Stimulated activated CD4-positive, alpha-beta T cell treated with anti-CD3 and anti-CD28 coated beads, Interleukin-4, amount 100 ng/mL, for 1 hour (primary cell): ENCODE results near the gene NEDD1.

Experiments
- DNase-seq: peaks from one replicate; pipeline ENCODE4 v3.0.0-alpha.2; 2020

The NEDD1 gene

DNA sequence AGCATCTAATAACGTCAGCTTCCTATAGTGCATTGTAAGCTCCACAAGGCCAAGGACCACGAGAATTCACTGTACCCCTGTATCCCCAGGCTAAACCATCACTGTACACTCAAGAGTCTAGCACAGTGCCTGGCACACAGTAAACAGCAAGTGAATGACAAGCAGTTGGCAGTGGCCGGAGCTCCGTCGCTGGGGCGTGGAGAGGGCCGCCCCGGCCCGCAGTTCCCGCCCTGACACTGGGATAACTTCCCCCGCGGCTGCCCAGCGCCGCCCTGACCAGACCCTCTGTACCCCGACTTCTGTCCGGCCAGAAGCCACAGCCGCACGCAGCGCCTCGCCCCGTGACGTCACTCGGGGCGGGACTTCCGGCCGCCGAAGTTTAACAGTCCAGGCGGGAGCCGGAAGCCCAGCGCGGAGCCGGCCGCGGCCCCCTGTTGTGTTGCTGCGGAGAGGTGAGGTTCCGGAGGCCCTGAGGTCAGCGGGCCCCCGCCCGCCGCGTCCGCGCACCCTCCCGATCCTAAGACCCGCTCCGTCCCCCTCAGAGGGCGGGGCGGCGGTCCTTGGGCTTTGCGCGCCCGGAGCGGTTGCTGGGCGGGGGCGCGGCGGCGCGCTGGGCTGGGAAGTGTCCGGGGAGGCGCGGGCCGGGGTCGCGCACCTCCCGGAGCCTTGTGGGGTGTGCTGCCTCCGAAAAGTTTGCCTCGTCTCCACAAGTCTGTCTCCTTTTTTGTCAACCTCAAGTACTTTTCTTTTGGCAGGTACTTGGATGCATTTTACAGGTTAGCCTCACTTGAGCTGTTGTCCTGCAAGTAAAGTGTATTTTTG is at the start of gene NEDD1:
Gene NEDD1 (plus strand): TSS at position 409 of the 822 bp plus-strand sequence. CDS start 2,503 bp downstream, outside the sequence.
- DNase-seq: peak; percentile 81

DNA sequence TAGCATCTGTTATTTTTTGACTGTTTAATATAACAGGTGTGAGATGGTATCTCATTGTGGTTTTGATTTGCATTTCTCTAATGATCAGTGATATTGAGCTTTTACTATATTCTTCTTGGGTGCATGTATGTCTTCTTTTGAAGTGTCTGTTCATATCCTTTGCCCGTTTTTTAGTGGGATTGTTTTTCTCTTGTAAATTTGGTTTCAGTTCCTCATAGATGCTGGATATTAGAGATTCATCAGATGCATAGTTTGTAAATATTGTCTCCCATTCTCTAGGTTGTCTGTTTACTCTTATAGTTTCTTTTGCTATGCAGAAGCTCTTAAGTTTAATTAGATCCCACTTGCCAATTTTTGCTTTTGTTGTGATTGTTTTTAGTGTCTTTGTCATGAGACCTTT is 48.9 kb upstream of the NEDD1 start:
- no peak for DNase-seq

GRCh38 chr12:96861656-96862055 is 45.4 kb upstream of the NEDD1 start:
- DNase-seq: no peak

DNA sequence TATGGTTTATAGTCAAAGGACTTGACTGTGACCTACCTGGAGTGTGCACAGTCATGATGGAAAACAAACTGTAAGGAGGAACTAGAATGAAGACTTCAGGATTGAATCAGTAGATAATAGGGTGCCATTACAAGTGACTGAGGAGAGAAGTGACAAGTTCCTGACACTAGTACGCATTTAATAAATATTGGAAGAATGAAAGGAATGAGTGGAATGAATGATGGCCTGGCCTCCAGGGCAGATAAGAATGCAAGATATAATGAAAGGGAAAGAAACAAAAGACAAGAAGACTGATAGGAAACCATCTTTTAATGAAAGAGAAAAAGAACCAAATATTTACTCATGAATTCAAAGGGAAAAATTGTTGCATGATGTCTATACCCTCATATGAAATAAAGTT is 44.7 kb upstream of the NEDD1 start:
- no peak for DNase-seq

GRCh38 chr12:96864335-96864734 is 42.7 kb upstream of the NEDD1 start:
- no peak for DNase-seq

DNA sequence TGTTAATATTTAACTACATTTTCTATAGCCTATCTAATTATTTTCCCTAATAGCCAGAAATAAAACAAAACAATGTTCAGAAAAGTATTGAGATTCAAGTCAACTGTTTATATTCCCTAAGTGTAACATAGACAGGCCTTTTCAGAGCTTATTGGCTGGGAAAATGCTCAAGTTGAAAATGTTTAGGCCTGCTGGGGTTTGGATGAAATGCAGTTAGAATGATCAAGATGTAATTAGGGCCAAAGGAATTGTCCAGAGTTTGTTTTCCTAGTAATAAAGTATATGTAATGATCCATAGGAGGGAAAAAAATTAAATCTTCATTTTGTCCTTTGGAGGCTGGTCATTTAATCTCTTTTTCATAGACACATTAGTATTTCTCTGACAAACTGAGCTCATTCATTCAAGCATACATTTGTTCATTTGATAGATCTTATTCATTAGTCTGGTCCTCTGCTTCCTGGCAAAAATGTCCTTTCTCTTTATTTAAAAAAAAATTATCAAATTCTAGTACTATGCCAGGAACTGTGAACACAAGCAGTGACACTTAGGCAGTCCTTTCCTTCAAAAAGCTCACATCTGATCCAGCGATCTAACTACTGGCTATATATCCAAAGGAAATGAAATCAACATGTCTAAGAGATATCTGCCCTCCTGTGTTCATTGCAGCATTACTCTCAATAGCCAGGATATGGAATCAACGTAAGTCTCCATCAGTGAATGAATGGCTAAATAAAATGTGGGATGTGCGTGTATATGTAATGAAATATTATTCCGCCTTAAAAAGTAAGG is 40.1 kb upstream of the NEDD1 start:
- no peak for DNase-seq

GRCh38 chr12:96870946-96871345 is 36.1 kb upstream of the NEDD1 start:
- DNase-seq: no peak

DNA sequence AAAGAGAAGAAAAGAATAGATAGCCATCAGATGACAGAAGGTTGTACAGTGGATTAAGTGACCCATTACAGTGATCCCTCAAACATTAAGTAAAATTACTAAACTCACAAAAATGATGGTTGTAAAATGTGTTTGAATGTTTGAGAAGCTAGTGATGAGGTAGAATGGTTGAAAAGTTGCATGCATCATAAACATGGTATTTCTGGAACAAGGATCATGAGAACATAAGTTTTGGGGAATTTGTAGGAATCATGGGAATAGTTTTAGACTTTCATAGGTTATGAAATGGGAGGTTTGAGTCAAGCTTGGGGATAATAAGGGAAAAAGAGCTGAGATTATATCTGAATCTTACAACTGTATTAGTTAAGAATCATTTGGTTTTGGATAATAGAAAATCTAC is 34.1 kb upstream of the NEDD1 start:
- no peak for DNase-seq

DNA sequence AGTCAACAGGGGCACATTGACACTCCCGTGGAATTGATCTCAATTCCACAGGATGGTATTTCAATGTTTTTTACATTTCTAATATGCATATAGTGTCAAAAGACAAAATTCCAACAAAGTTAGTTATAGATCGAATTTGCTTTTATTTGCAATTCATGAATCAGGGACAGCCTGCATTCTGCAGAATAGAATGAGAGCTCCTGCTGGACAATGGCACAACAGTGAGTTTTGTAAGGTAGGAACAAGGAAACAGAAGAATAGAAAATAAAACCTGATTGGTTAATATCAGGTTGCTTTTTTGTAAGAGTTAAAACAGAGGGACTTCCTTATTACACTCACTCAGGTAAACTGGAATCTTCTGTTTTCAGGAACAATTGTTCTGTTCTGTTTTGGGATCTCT is 32.8 kb upstream of the NEDD1 start:
- no peak for DNase-seq

DNA sequence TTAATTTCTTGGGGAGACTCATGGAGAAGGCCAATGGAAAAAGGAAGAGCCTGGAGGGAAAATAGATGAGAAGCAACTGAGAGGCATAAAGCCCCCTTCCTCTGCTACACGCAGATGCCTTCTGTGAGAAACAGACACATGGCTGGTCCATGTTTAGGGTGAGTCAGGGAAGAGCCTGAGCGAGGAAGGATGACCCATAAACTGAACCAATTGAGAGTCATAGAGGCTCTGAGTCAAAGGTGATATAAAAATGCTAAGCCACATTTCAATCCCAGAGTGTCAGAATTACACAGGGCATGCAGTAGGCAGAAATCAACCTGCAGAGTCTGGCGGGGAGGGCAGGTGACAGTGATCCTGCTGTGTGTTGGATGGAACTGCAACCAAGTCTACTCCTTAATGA is 30.1 kb upstream of the NEDD1 start:
- no peak for DNase-seq

DNA sequence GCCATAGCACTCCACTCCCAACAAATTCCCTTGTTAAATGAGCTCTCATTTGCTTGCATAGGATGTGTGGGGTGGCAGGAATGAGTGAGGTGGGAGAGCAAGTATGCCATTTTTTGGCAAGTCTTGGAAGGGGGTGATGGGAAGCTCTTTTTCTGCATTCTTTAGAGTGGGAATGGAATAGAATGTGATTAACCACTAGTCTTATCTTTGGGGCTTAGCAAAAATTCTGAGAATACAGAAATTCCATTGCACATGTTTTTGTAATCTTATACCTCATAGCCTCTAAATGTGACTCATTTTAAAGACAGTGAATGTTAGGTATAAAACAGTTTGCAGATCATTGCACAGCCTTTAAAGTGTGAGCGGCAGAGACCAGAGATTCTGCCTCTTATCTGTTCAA is 28.4 kb upstream of the NEDD1 start:
- DNase-seq: no peak

DNA sequence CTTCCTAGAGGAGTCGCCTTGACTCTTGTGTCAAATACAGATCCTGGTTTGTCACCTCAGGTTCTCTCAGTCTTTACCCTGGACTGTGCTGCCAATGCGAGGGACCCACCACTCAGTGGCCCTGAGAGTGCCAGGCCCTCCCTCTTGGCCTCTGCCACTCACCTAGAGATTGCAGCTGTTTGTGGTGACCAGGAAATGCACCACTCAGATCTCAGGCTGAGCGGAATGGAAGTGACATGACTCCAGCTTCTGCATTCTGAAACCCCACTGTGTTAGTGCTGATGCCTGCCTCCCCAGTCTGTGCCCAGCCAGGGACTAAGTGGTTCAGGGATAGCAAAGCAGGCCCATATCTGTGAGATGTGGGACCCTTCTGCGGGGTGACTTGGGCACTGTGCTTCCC is 27.8 kb upstream of the NEDD1 start:
- DNase-seq: no peak

GRCh38 chr12:96880220-96880619 is 26.8 kb upstream of the NEDD1 start:
- no peak for DNase-seq

DNA sequence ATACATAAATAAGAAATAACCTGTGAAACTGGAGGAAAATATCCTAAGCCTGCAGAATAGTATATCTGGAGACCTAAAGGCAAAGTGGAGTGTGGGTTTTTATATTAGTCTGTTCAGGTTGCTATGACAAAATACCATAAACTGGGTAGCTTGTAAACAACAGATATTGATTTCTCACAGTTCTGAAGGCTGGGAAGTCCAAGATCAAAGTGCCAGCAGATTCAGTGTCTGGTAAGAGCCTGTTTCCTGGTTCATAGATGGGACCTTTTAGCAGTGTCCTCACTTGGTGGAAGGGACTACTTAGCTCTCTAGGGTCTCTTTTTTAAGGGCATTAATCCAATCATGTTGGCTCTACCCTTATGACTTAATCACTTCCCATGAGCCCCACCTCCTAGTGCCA is 25.4 kb upstream of the NEDD1 start:
- DNase-seq: no peak

DNA sequence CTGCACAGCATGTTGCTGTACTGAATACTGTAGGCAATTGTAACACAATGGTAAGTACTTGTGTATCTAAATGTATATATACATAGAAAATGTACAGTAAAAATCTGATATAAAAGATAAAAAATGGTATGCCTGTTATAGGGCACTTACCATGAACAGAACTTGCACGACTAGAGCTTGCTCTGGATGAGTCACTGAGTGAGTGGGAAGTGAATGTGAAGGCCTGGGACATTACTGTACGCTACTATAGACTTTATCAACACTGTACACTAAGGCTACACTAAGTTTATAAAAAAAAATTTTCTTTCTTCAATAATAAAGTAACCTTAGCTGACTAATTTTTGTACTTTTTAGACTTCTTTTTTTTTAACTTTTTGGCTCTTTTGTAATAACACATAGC is 24.2 kb upstream of the NEDD1 start:
- DNase-seq: no peak

GRCh38 chr12:96883571-96883970 is 23.5 kb upstream of the NEDD1 start:
- no peak for DNase-seq

- DNase-seq: no peak
Measured at GRCh38 chr12:96886998-96887677, 19.9 kb upstream of the NEDD1 start.

- DNase-seq: no peak
Measured at GRCh38 chr12:96889273-96889933, 17.7 kb upstream of the NEDD1 start.

- no peak for DNase-seq
Measured at GRCh38 chr12:96890331-96890730, 16.7 kb upstream of the NEDD1 start.

DNA sequence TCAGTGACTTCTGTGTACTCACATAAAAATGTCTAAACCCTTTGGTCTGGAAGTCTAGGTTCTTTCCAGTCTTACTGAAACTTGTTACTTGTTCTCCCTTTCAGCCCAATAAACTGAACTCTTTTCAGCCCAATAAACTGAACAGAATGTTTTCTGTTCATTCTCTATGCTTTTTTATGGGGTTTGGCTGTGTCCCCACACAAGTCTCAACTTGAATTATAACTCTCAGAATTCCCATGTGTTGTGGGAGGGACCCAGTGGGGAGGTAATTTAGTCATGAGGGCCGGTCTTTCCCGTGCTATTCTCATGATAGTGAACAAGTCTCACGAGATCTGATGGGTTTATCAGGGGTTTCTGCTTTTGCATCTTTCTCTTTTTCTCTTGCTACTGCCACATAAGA is 15.0 kb upstream of the NEDD1 start:
- no peak for DNase-seq

- no peak for DNase-seq
Measured at GRCh38 chr12:96897421-96897820, 9.6 kb upstream of the NEDD1 start.

- DNase-seq: no peak
Measured at GRCh38 chr12:96901175-96901574, 5.9 kb upstream of the NEDD1 start.

DNA sequence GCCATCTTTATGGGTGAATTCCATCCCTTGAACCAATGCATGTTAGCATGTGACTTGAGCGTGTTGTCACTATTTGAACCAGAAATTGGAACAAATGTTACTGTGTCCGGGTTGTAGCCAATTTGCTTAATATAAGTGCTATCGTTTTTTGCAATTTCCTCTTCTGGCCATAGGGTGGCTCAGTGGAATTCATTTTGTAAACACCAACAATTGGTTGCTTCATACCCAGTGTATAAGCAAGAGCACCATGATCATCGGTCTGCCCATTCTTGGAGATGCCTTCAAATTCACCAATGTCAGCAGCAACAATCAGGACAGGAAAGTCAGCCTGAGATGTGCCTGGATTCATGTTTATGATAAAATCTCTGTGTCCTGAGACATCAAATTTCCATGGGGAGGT is 5.0 kb upstream of the NEDD1 start:
- no peak for DNase-seq
